ENCODE data around the gene MGAT5B.

GRCh38 chr17:76841776-76842405 lies 26.3 kb upstream of the MGAT5B start:
- TF ChIP-seq CTCF (IDR thresholded peaks at IDR 0.05) (no peak), POLR2A (IDR thresholded peaks at IDR 0.05) (no peak)
